Measurements from ENCODE around the gene NCOA6.

- TF ChIP-seq CTCF (IDR thresholded peaks at IDR 0.05; ENCODE audit: insufficient read depth, low read depth, low read length) (no peak), EZH2 (IDR thresholded peaks at IDR 0.05; ENCODE audit: insufficient read depth, low read length) (no peak)
These were observed 123.9 kb downstream of the NCOA6 start for GRCh38 chr20:34701405-34702085.
